ENCODE measurements around the gene RAB1A. TPM values are rescaled to one million over a fixed set of nuclear protein-coding genes. Genes with fewer than 3 reads are reported as not detected.
"Not testable (repeated sequence)": the region's sequence is repeated elsewhere in the genome, so short reads cannot be mapped to it uniquely, and the experiment has no call there.

Gene RAB1A
- total and polyA plus RNA-seq, 8 donors: 156 to 202 (median 169) TPM

DNA sequence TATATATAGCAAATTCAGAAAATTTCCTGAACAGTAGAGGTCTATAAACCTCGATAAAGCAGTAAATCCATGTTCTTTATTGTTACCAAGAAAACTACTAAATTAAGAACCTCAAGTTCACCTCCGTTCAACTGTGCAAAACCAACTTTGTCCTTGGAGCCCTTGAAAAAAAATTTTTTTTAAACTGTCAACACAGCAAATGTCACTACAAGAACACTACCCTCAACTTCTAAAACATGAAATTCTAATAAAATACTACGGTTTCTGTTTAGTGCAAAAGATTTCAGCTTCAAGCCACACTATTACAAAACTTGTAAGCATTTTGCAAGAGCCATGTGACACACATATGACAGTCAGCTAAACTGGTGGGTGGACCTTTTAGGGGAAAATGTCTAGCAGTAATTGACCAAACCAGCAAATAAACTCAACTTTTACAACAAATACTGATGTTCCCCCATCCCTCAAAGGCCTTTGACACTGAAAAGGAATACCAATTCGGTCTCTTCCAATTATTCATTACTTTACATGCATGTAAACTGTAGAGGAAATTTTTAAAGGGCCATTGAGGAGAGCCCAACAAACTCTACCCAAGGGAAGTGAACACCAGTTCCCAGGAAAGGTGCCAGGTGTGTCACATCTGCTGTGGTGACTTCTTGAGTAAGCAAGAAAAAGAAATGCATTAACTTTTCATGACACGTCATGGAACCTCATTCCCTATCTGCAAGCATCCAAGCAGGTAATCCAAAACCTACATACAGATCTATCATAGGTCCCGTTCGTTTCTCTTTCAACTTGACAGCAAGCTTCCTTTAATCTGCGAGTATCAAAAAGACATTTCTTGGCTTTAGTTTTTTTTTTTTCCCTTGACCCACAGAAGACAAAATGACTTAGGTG, 1.4 kb downstream of the RAB1A start:
- DNase-seq: peak in 3 of 4 donors; percentile 13 to 56 (median 47)
- Histone ChIP-seq H3K4me1 (peaks cover 19 to 58% of the 10 kb centered on the region in 2 donors), H3K27me3 (no peaks in the 10 kb centered on the region), H3K4me3 (peak overlapping the region; percentile 82 to 95), H3K36me3 (no peaks in the 10 kb centered on the region), H3K9me3 (no peaks in the 10 kb centered on the region), H3K27ac (peak overlapping the region; percentile 96 to 97)
- TF ChIP-seq CTCF (IDR thresholded peaks at IDR 0.05): no peak
- intact Hi-C loops (cut with DNase I): no loop called here
- ATAC-seq: no peak

GRCh38 chr2:65125457-65125856, 4.4 kb downstream of the RAB1A start:
- Histone ChIP-seq H3K27ac (peak overlapping the region in 1 of 2 donors; percentile 97), H3K4me1 (peaks cover 16 to 77% of the 10 kb centered on the region in 2 donors)
- H3K4me3 ChIP-seq; H3K27me3 ChIP-seq; ATAC-seq; H3K9me3 ChIP-seq; intact Hi-C loops (cut with DNase I); DNase-seq; H3K36me3 ChIP-seq: not testable (repeated sequence)

DNA sequence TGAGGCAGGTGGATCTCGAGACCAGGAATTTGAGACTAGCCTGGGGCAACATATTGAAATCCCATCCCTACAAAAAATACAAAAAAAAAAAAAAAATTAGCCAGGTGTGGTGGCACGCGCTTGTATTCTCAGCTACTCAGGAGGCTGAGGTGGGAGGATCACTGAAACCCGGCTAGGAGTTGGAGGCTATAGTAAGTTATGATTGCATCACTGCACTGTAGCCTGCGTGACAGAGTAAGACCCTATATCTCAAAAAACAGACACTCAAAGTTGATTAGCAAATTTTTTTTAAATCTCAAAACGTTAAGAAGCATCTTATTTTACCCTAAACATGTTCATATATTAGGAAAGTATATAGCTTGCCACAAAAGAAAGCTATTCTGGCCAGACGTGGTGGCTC, 7.6 kb downstream of the RAB1A start:
- TF ChIP-seq CTCF (IDR thresholded peaks at IDR 0.05): no peak

GRCh38 chr2:65120990-65121693, 8.8 kb downstream of the RAB1A start:
- Histone ChIP-seq H3K36me3 (peaks cover 0 to 5% of the 10 kb centered on the region in 2 donors), H3K9me3 (no peaks in the 10 kb centered on the region), H3K4me3 (no peak overlapping the region), H3K27me3 (no peaks in the 10 kb centered on the region), H3K27ac (peak overlapping the region in 1 of 2 donors; percentile 18), H3K4me1 (peaks cover 10 to 95% of the 10 kb centered on the region in 2 donors)
- DNase-seq (no peak), ATAC-seq (no peak)
- intact Hi-C loops (cut with DNase I): no loop called here
- no peak for TF ChIP-seq CTCF (IDR thresholded peaks at IDR 0.05)

More for the DNA sequence above, 7.6 kb downstream of the RAB1A start:
- intact Hi-C loops (cut with DNase I): no loop called here
- Histone ChIP-seq H3K9me3 (no peaks in the 10 kb centered on the region), H3K36me3 (peaks cover 0 to 5% of the 10 kb centered on the region in 2 donors), H3K4me3 (no peak overlapping the region), H3K27ac (no peak overlapping the region), H3K27me3 (no peaks in the 10 kb centered on the region), H3K4me1 (peaks cover 11 to 95% of the 10 kb centered on the region in 2 donors)
- DNase-seq: no peak
- ATAC-seq: no peak

DNA sequence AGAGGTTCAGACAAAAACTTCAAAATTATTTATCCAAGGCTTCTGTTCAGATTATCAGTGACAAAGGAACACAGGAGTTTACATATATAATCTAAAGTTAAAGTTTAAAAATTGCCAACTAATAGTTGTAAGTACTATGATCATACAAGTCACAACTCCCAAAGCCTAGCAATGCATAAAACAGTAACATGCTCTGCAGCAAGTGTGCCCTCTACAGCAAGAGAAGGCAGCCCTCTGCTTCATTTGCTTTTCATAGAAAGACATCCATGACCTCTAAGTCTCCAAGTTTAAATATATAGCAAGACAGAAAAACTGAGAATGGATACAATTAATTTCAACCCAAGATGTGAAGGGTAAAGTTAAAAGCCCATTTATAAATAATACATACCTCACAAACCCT, 13.3 kb downstream of the RAB1A start:
- H3K9me3 ChIP-seq: no peaks in the 10 kb centered on the region
- intact Hi-C loops (cut with DNase I): no loop called here
- DNase-seq: no peak
- H3K4me3 ChIP-seq: no peak overlapping the region
- peak overlapping the region in 1 of 2 donors; percentile 23 for H3K27ac ChIP-seq
- TF ChIP-seq CTCF (IDR thresholded peaks at IDR 0.05): no peak
- peaks cover 2 to 96% of the 10 kb centered on the region in 2 donors for H3K4me1 ChIP-seq
- H3K27me3 ChIP-seq: no peaks in the 10 kb centered on the region
- peaks cover 0 to 4% of the 10 kb centered on the region in 2 donors for H3K36me3 ChIP-seq
- no peak for ATAC-seq
